ENCODE measurements around the gene PRLR. TPM values are rescaled to one million over a fixed set of nuclear protein-coding genes. Genes with fewer than 3 reads are reported as not detected.

PRLR gene
- total and polyA plus RNA-seq, 9 of the 15 experiments (the other 6 are each of a cell fraction or from before 2014, with no cell fraction given), result 0.02 TPM; not detected in 8

GRCh38 chr5:35195472-35195852 lies 34.8 kb downstream of the PRLR start (continued):
- TF ChIP-seq MGA (IDR thresholded peaks at IDR 0.05), result no peak
- TF ChIP-seq ZBTB5 (IDR thresholded peaks at IDR 0.05), result no peak
- no peak for TF ChIP-seq ZNF407 (IDR thresholded peaks at IDR 0.05; ENCODE audit: low read depth)

All from K562 (cell line).